SK-N-SH treated with all-trans-retinoic acid at 6 μM for 48 hours (cell line): ENCODE data around the gene TIMM10B.

Experiments
- ARNTL ChIP-seq: fragments of 450-650 bp; formaldehyde crosslinking; IDR thresholded peaks from 2 replicates; pipeline ENCODE4 v1.5.0; 2020; ENCODE audit warnings: low read depth, mild to moderate bottlenecking, moderate library complexity, borderline replicate concordance
- BACH2 ChIP-seq: fragments of 250-450 bp; sonication (Bioruptor Pico); IDR thresholded peaks from 2 replicates; pipeline ENCODE4 v1.9.0; 2021; ENCODE audit warnings: mild to moderate bottlenecking, borderline replicate concordance
- CSDC2 ChIP-seq: fragments of 250-450 bp; sonication (Bioruptor Pico); IDR thresholded peaks from 2 replicates; pipeline ENCODE4 v1.5.0; 2020; ENCODE audit warnings: mild to moderate bottlenecking, moderate library complexity
- ESRRG ChIP-seq: fragments of 250-450 bp; sonication (Bioruptor Pico); IDR thresholded peaks from 2 replicates; pipeline ENCODE4 v1.6.1; 2021; ENCODE audit warnings: mild to moderate bottlenecking
- GLIS3 ChIP-seq: fragments of 250-450 bp; sonication (Bioruptor Pico); IDR thresholded peaks from 2 replicates; pipeline ENCODE4 v1.5.0; 2020; ENCODE audit warnings: mild to moderate bottlenecking, moderate library complexity
- PATZ1 ChIP-seq: fragments of 250-450 bp; sonication (Bioruptor Pico); IDR thresholded peaks from 2 replicates; pipeline ENCODE4 v1.8.0; 2020; ENCODE audit warnings: mild to moderate bottlenecking, moderate library complexity, borderline replicate concordance
- PPARA ChIP-seq: fragments of 250-450 bp; sonication (Bioruptor Pico); IDR thresholded peaks from 2 replicates; pipeline ENCODE4 v1.5.0; 2020; ENCODE audit warnings: mild to moderate bottlenecking, borderline replicate concordance
- RARB ChIP-seq: fragments of 250-450 bp; sonication (Bioruptor Pico); IDR thresholded peaks from 2 replicates; pipeline ENCODE4 v1.8.0; 2021; ENCODE audit warnings: mild to moderate bottlenecking, moderate library complexity
- TSHZ2 ChIP-seq: fragments of 250-450 bp; sonication (Bioruptor Pico); IDR thresholded peaks from 2 replicates; pipeline ENCODE4 v1.5.0; 2020; ENCODE audit warnings: mild to moderate bottlenecking, moderate library complexity
- ZFP30 ChIP-seq: fragments of 450-650 bp; formaldehyde crosslinking; IDR thresholded peaks from 2 replicates; pipeline ENCODE4 v1.5.0; 2022; ENCODE audit warnings: mild to moderate bottlenecking, moderate library complexity
- ZNF8 ChIP-seq: fragments of 450-650 bp; formaldehyde crosslinking; IDR thresholded peaks from 2 replicates; pipeline ENCODE4 v1.5.0; 2020; ENCODE audit warnings: mild to moderate bottlenecking, moderate library complexity

- no peak for TF ChIP-seq GLIS3 (CRISPR knock-in tag)
- no peak for TF ChIP-seq ESRRG
- TF ChIP-seq PATZ1: no peak
- TF ChIP-seq RARB (CRISPR knock-in tag): no peak
- TF ChIP-seq ZFP30 (CRISPR knock-in tag): no peak
- TF ChIP-seq CSDC2 (CRISPR knock-in tag): no peak
- no peak for TF ChIP-seq PPARA (CRISPR knock-in tag)
- TF ChIP-seq ZNF8 (CRISPR knock-in tag): no peak
- no peak for TF ChIP-seq BACH2
- no peak for TF ChIP-seq TSHZ2 (CRISPR knock-in tag)
- TF ChIP-seq ARNTL: no peak
These were observed 22.8 kb upstream of the TIMM10B start for GRCh38 chr11:6458352-6459098.
